ENCODE measurements around the gene KRTAP1-1.
"Not testable (repeated sequence)": the region's sequence is repeated elsewhere in the genome, so short reads cannot be mapped to it uniquely, and the experiment has no call there.

KRTAP1-1 gene

DNA sequence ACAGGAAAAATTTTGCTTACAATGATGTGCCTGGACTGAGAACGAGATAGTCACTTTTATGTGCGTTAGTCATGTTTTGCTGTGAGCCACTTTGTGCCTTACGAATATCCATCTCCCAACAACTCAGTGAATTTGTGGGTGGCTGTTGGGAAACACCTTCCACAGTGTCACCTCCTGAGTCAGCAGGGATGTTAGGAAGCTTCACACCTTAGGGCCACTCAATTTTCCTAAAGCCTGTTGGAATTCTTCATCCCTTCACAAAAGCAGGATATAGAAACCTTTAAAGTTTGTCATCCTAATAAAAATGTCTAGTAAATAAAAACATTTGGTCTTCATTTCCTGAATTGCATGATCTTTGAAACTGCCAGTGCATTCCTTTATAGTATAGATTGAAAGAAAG, 28.1 kb downstream of the KRTAP1-1 start:
- H3K4me3 ChIP-seq (ENCODE audit: low read depth, low read length) = no peak overlapping the region

GRCh38 chr17:41012326-41013120, 28.7 kb downstream of the KRTAP1-1 start:
- no peak overlapping the region for H3K4me3 ChIP-seq (ENCODE audit: low read depth, low read length)

DNA sequence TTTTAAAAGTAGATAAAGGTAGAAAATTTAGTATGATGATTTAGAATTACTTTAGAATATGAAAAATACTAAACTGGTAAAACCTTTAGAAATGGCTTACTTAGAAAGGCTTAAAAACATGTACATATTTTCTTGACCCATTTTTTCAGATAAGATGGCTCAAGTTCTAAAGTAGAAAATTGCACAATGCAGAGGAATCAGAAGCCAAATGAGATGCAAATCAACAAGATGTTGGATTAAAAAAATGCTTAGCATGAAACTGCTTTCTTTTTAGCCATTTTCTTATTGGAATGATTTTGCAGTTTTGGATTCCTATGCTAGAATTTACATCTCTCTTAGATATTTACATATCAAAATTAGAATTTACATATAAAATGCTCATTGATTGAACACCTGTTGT, 30.8 kb downstream of the KRTAP1-1 start:
- H3K4me3 ChIP-seq (ENCODE audit: low read depth, low read length) = no peak overlapping the region

GRCh38 chr17:41009936-41010335, 31.3 kb downstream of the KRTAP1-1 start:
- no peak overlapping the region for H3K4me3 ChIP-seq (ENCODE audit: low read depth, low read length)

DNA sequence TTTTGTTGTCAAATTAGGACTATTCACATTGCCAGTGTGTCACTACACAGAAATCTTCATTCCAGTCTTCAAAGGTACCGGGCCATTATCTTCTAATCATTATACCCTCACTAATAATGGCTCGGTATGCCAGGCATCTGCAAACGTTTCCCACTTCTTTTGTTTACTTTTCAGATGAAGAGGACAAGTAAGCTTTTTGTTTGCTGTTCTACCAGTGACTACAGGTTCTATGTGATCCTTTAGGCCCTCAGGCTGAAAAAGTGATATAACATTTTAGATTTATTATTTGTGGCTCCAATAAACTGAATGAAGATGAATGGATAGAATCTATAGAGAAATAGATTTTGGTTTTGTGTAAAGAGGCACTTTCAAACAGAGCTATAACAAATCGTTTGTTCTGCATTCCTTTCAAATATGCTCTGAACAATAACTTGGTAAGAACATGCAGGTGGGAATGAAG, 31.9 kb downstream of the KRTAP1-1 start:
- H3K4me3 ChIP-seq (ENCODE audit: low read depth, low read length) = no peak overlapping the region

- no peak within 1 kb of the TSS for H3K4me3 ChIP-seq (ENCODE audit: low read depth, low read length)
Measured at GRCh38 chr17:41008811-41009210, 32.4 kb downstream of the KRTAP1-1 start, which contains the start of gene KRTAP3-1. Gene KRTAP3-1 (minus strand): TSS chr17:41009128. CDS start chr17:41009074, 54 bp downstream.

- no peak overlapping the region for H3K4me3 ChIP-seq (ENCODE audit: low read depth, low read length)
Measured at GRCh38 chr17:41004397-41004796, 36.9 kb downstream of the KRTAP1-1 start.

GRCh38 chr17:41003926-41004325, 37.3 kb downstream of the KRTAP1-1 start:
- no peak overlapping the region for H3K4me3 ChIP-seq (ENCODE audit: low read depth, low read length)

DNA sequence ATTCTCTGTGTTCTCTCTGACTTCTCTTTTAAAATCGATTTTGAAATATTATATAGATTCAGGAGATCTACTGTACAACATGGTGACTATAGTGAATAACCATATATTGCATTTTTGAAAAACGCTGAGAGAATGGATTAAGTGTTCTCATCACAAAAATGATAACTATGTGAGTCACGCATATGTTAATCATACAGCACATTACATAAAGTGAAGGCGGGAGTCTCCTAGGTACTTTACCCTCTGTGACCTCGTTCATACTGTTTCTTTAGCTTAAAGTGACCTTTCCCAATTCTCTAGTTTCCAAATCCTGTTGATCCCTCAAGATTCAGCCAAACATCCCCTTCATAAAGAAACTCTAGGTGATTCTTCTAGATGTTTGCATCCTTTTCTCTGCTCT, 38.4 kb downstream of the KRTAP1-1 start:
- no peak overlapping the region for H3K4me3 ChIP-seq (ENCODE audit: low read depth, low read length)

- no peak overlapping the region for H3K4me3 ChIP-seq (ENCODE audit: low read depth, low read length)
Measured at GRCh38 chr17:41001795-41002194, 39.5 kb downstream of the KRTAP1-1 start.

DNA sequence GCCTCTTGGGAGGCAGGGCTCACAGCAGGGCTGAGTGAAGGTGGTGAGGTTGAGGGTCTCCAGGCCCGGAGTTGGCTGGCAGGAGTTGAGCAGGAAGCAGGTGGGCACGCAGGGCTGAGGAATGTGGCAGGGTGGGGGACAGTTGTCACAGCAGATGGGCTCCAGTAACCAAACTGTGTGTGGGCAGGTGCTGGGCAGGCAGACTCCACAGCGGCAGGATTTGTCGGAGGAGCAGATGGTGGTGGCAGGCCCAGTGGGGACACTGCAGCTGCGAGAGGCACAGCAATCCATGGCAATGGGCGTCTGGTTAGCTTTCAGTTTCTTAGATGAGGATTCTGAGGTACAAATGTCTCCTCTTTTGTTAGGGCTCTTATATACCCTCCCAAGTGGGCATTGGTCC, 41.7 kb downstream of the KRTAP1-1 start, which contains the start of gene KRTAP3-2:
TSS of gene KRTAP3-2 (minus strand) at position 344 of the 400 bp plus-strand sequence. CDS start at position 291, 53 bp downstream.
- H3K4me3 ChIP-seq (ENCODE audit: low read depth, low read length) = not testable (repeated sequence)

DNA sequence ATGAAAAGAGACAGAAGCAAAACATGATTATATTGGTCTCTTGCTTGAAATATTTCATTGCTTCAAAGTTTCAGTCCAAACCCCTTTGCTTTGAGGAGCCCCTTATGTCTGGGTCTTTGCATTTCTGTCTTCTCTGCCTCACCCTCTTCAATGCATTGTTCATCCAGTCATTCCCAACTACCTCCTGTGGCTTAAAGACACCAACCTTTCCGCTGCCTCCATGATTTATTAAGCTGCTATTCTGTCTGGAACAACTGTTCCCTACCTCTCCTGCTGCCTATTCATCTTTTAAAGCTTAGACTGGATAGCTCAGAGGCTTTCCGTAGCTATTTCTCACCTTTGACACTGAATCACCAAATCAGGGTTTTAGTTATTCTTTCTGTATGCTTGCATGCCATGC, 43.9 kb downstream of the KRTAP1-1 start:
- no peak overlapping the region for H3K4me3 ChIP-seq (ENCODE audit: low read depth, low read length)

GRCh38 chr17:40996829-40997228, 44.4 kb downstream of the KRTAP1-1 start:
- H3K4me3 ChIP-seq (ENCODE audit: low read depth, low read length) = no peak overlapping the region

- no peak overlapping the region for H3K4me3 ChIP-seq (ENCODE audit: low read depth, low read length)
Measured at GRCh38 chr17:40995116-40995515, 46.1 kb downstream of the KRTAP1-1 start.

GRCh38 chr17:40993839-40994238, 47.4 kb downstream of the KRTAP1-1 start, which contains the start of gene KRTAP3-3:
Gene KRTAP3-3 (minus strand): TSS chr17:40994164. CDS start chr17:40994097, 67 bp downstream.
- no peak within 1 kb of the TSS for H3K4me3 ChIP-seq (ENCODE audit: low read depth, low read length)

- no peak overlapping the region for H3K4me3 ChIP-seq (ENCODE audit: low read depth, low read length)
Measured at GRCh38 chr17:40993084-40993483, 48.2 kb downstream of the KRTAP1-1 start.

GRCh38 chr17:40992666-40993065, 48.6 kb downstream of the KRTAP1-1 start:
- no peak overlapping the region for H3K4me3 ChIP-seq (ENCODE audit: low read depth, low read length)

Data from iPS-11a (cell line).